ENCODE measurements around the gene CHST11. TPM values are rescaled to one million over a fixed set of nuclear protein-coding genes. Genes with fewer than 3 reads are reported as not detected.

The CHST11 gene
- total and polyA plus RNA-seq, 10 of the 15 experiments (the other 5 are each of a cell fraction or from before 2014, with no cell fraction given): 1.9 to 38.1 (median 17.2) TPM

GRCh38 chr12:104615048-104615561 lies 158.4 kb downstream of the CHST11 start (continued):
- TF ChIP-seq IRF5 (IDR thresholded peaks at IDR 0.05; ENCODE audit: borderline replicate concordance): no peak
- no peak for TF ChIP-seq CTCF (IDR thresholded peaks at IDR 0.05 in 2 of 3, conservative IDR thresholded peaks at IDR 0.05 in 1 of 3; ENCODE audit: control insufficient read depth in 2 of 3, extremely low read depth in 1 of 3, insufficient read depth in 1 of 3, low read depth in 3 of 3, low read length in 3 of 3)
- no peak for TF ChIP-seq CBX3 (IDR thresholded peaks at IDR 0.05; ENCODE audit: borderline replicate concordance, low read depth)
- TF ChIP-seq ATF7 (IDR thresholded peaks at IDR 0.05; ENCODE audit: low read depth): no peak
- no peak for TF ChIP-seq IKZF1 (conservative IDR thresholded peaks at IDR 0.05)
- no peak for TF ChIP-seq POLR2A (IDR thresholded peaks at IDR 0.05; ENCODE audit: low read depth, low read length)

- H4K20me1 ChIP-seq (ENCODE audit: control insufficient read depth, insufficient read depth): no peaks in the 10 kb centered on the region
- H3K9ac ChIP-seq (ENCODE audit: control insufficient read depth, insufficient read depth, low read length): no peak overlapping the region
- no peak for DNase-seq (ENCODE audit: low read depth, low spot score)
- H3K4me2 ChIP-seq (ENCODE audit: control insufficient read depth, insufficient read depth): no peak overlapping the region
- no peak overlapping the region for H3K27ac ChIP-seq (ENCODE audit: control insufficient read depth, insufficient read depth)
- intact Hi-C loops (cut with micrococcal nuclease; ENCODE audit: unreplicated experiment): no loop called here
- no peaks in the 10 kb centered on the region for H3K4me1 ChIP-seq (ENCODE audit: control insufficient read depth, insufficient read depth, low read length)
- H3K9me3 ChIP-seq (replicated peaks; ENCODE audit: control insufficient read depth, insufficient read depth, low read length): no peaks in the 10 kb centered on the region
- RAD21 ChIA-PET (ENCODE audit: unreplicated experiment): interaction anchor here (1.4 kb wide), 1 partner anchor 159 kb away, joined by 3 read pairs; no protein-coding TSS in a partner anchor
- SMC1A ChIA-PET (ENCODE audit: uncharacterized antibody, unreplicated experiment): interaction anchor here (0.7 to 1.5 kb wide), 3 partner anchors 9 to 19 kb away, joined by 3 to 7 read pairs (median 3); no protein-coding TSS in a partner anchor
- H3K79me2 ChIP-seq (ENCODE audit: control insufficient read depth, insufficient read depth, low read length): no peaks in the 10 kb centered on the region; the same call in none of the 2 replicates
- POLR2A ChIA-PET: no interaction called here
- CTCF ChIA-PET: no interaction called here
- FAIRE-seq: no peak
- no peak overlapping the region for H2AFZ ChIP-seq (ENCODE audit: control insufficient read depth, low read depth, low read length)
- in situ Hi-C loops (cut with MboI): no loop called here
- ATAC-seq: no peak
- H3K36me3 ChIP-seq (ENCODE audit: control insufficient read depth in 2 of 2, insufficient read depth in 2 of 2, low read length in 1 of 2): peaks cover 2 to 7% of the 10 kb centered on the region in 2 experiments; a peak in 2 of 4 replicates
- H3K4me3 ChIP-seq: no peak overlapping the region
- no peaks in the 10 kb centered on the region for H3K27me3 ChIP-seq (replicated peaks in 1 of 2; ENCODE audit: control insufficient read depth in 2 of 2, insufficient read depth in 2 of 2, low read length in 1 of 2)
- BruUV-seq (replicated peaks): no TSS peak
- 86% methylated on average over 5 of the region's 5 CpGs for WGBS (ENCODE audit: insufficient coverage, insufficient replicate concordance, low lambda C conversion rate, missing lambda C conversion rate)
- no peak for TF ChIP-seq ZBTB33 (IDR thresholded peaks at IDR 0.05)
- TF ChIP-seq CUX1 (IDR thresholded peaks at IDR 0.05; ENCODE audit: insufficient replicate concordance, low read depth, low read length): no peak
- no peak for TF ChIP-seq RUNX3 (IDR thresholded peaks at IDR 0.05; ENCODE audit: low read length)
- TF ChIP-seq USF2 (IDR thresholded peaks at IDR 0.05; ENCODE audit: borderline replicate concordance, low read depth, low read length): no peak
- no peak for TF ChIP-seq RBBP5 (conservative IDR thresholded peaks at IDR 0.05)
Observed at GRCh38 chr12:104618691-104619090, 161.9 kb downstream of the CHST11 start.
